ENCODE results near the gene UBE2D4.
"Not testable (repeated sequence)": the region's sequence is repeated elsewhere in the genome, so short reads cannot be mapped to it uniquely, and the experiment has no call there.

The UBE2D4 gene

GRCh38 chr7:43969586-43969985 lies 43.4 kb downstream of the UBE2D4 start:
- not testable (repeated sequence) for DNase-seq

- DNase-seq = not testable (repeated sequence)
These were observed 44.5 kb downstream of the UBE2D4 start for GRCh38 chr7:43970698-43971097.

- not testable (repeated sequence) for DNase-seq
These were observed 47.9 kb downstream of the UBE2D4 start for GRCh38 chr7:43974033-43974573.

GRCh38 chr7:43974725-43975482 lies 48.7 kb downstream of the UBE2D4 start:
- not testable (repeated sequence) for DNase-seq

- no peak for DNase-seq
These were observed 51.3 kb downstream of the UBE2D4 start for GRCh38 chr7:43977525-43977924.

- not testable (repeated sequence) for DNase-seq
These were observed 51.9 kb downstream of the UBE2D4 start for GRCh38 chr7:43978102-43978501.

GRCh38 chr7:43982848-43983247 lies 56.6 kb downstream of the UBE2D4 start:
- not testable (repeated sequence) for DNase-seq

- DNase-seq = not testable (repeated sequence)
These were observed 57.5 kb downstream of the UBE2D4 start for GRCh38 chr7:43983736-43984135.

GRCh38 chr7:43985904-43986864 lies 59.9 kb downstream of the UBE2D4 start:
- DNase-seq = peak; percentile 84

- DNase-seq = not testable (repeated sequence)
These were observed 61.2 kb downstream of the UBE2D4 start for GRCh38 chr7:43987476-43987875.

GRCh38 chr7:43990011-43990585 lies 63.9 kb downstream of the UBE2D4 start:
- DNase-seq = not testable (repeated sequence)

GRCh38 chr7:43990829-43991228 lies 64.6 kb downstream of the UBE2D4 start:
- DNase-seq = not testable (repeated sequence)

- DNase-seq = not testable (repeated sequence)
These were observed 66.7 kb downstream of the UBE2D4 start for GRCh38 chr7:43992896-43993295.

GRCh38 chr7:43994681-43995080 lies 68.4 kb downstream of the UBE2D4 start:
- not testable (repeated sequence) for DNase-seq

GRCh38 chr7:43997532-43997931 lies 71.3 kb downstream of the UBE2D4 start, which contains the start of gene SPDYE1:
TSS of gene SPDYE1 (plus strand) at chr7:43997897. CDS start at chr7:43999950, 2,053 bp downstream.
- not testable (repeated sequence) for DNase-seq
